MV-4-11 (cell line): Measurements from ENCODE around the gene CERS1.
A peak's percentile ranks its signal among the peaks of the same experiment; 100 is the strongest.
"Not testable (repeated sequence)": the region's sequence is repeated elsewhere in the genome, so short reads cannot be mapped to it uniquely, and the experiment has no call there.

Source experiments
- DNase-seq: peaks from one replicate; lab custom pipeline; 2025; lab: John Stamatoyannopoulos, UW

The CERS1 gene

DNA sequence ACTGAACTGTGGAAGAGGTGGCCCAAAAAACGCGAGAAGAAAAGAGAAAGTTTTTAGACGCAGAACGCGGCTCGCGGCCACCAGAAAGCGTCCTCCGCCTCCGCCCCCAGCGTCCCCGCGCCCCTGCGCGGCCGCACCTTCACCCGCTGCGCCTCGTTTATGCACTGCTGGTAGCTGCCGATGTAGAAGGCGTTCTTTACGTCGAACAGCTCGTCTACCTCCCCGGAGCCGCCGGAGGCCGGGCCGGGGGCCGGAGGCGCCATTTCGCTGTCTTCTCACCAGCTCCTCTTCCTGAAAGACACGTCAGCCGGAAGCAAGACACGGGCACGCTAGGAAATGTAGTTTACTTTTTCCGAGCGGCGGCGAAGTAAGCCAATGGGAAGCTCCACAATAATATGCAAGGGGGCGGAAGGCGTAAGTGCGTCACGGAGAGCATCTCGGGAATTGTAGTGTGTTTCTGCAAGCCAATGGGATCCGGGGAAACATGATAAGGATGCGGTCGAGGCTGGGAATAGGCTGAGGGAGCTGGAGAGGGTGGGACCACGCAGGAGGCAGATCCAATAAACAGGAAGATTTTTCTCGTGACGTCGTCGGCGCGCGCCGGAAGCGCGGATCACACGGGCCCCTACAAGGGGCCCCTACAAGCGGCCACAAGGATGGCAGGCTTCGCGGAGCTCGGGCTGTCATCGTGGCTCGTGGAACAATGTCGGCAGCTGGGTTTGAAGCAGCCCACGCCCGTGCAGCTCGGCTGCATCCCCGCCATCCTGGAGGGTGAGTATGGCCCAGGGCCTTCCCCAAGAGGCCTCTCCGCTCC, 23.3 kb upstream of the CERS1 start, which contains the start of the genes COPE and DDX49:
Gene COPE (minus strand): TSS at position 302 of the 814 bp plus-strand sequence. CDS start 39 bp downstream, at position 263.
Gene DDX49 (plus strand): TSS at position 630 of the 814 bp plus-strand sequence. CDS start 27 bp downstream, at position 657.
- peak; percentile 100 for DNase-seq

DNA sequence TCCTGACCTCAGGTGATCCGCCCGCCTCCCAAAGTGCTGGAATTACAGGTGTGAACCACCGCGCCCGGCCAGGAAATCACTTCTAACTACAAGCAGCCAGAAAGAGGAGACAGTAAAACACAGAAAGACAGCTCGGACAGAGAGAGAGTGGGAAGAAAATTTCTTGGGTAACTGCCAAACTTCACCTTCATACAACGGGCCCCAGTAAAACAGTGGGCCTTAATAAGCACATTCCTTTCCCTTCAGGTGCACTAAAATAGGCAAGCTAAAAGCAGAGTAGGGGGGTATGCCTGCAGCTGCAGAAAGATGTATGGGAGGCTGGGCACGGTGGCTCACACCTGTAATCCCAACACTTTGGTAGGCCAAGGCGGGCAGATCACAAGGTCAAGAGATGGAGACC, 21.6 kb upstream of the CERS1 start:
- not testable (repeated sequence) for DNase-seq

GRCh38 chr19:18915639-18916038, 19.7 kb upstream of the CERS1 start:
- peak; percentile 66 for DNase-seq

- DNase-seq: no peak
These were observed 17.5 kb upstream of the CERS1 start for GRCh38 chr19:18913466-18913865.

DNA sequence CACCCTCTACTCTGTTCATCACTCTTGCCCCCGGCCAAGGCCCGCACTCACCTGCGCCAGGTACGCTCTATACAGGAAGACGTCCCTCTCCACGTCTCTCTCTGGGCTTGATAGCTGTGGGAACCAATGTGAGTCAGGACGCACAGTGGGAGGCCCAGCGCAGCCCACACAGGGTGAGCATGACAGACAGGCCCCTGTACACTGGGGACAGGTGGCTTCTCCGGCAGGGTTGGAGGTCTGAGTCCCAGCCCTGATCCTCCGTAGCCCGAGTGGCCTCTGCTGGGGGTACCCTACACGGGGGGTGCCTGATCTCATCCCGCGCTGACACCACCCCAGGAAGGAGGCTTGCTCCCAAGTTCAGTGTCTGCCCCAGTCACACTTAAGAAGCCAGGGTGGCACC, 17.0 kb upstream of the CERS1 start:
- no peak for DNase-seq

DNA sequence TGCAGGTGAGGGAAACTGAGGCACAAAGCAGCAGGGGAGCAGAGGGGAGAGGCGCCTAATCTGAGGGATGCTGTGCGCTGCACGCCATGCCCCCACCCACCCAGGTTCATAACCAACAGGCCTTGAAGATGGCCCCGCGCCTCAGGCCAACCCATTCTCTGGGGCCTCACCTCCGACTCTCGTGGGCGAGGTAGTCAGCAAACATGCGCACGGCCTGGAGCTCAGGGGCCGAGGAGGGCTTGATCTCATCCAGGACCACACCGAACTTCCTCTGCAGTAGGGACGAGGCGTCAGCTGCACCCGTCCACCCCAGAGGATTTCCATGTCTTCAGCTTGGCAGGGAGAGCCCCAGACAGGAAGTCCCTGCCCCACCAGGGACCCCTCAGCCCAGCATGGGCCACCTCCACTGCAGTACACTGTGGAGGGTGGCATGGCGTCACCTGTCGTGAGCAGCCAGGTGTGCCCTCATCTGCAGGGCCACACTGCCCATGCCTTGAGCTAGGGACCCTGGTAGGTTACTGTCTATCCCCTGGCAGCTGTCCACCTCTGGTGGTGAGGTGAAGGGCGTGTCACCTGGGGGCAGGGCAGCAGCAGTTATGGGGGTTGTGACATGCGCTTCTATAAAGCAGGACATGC, 15.0 kb upstream of the CERS1 start:
- no peak for DNase-seq

- DNase-seq: no peak
These were observed 14.1 kb upstream of the CERS1 start for GRCh38 chr19:18910010-18910409.

DNA sequence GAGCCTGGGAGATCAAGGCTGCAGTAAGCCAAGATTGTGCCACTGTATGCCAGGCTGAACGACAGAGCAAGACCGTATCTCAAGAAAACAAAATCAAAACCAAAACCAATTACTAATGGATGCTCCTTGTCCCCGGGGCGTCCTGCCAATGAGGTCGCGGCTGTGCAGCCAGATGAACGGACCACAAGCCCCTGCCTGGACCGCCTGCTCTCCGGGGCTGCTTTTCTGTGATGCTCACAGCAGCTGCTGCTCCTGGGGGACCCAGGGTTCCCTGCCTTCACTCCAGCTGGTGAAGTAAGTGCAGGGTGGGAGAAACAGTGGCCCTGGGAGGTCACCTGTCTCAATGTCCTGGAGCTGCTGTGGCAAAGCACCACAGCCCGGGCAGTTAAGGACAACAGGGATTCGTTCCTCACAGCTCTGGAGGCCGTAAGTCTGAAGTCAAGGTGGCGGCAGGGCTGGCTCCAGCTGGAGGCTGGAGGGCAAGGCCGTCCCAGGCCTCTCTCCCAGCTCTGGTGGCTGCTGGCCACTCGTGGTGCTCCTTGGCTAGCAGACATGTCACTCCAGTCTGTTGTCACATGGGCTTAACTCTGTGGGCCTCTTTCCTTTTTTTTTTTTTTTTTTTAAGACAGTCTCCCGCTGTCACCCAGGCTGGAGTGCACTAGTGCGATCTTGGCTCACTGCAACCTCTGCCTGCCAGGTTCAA, 13.1 kb upstream of the CERS1 start:
- DNase-seq: no peak

DNA sequence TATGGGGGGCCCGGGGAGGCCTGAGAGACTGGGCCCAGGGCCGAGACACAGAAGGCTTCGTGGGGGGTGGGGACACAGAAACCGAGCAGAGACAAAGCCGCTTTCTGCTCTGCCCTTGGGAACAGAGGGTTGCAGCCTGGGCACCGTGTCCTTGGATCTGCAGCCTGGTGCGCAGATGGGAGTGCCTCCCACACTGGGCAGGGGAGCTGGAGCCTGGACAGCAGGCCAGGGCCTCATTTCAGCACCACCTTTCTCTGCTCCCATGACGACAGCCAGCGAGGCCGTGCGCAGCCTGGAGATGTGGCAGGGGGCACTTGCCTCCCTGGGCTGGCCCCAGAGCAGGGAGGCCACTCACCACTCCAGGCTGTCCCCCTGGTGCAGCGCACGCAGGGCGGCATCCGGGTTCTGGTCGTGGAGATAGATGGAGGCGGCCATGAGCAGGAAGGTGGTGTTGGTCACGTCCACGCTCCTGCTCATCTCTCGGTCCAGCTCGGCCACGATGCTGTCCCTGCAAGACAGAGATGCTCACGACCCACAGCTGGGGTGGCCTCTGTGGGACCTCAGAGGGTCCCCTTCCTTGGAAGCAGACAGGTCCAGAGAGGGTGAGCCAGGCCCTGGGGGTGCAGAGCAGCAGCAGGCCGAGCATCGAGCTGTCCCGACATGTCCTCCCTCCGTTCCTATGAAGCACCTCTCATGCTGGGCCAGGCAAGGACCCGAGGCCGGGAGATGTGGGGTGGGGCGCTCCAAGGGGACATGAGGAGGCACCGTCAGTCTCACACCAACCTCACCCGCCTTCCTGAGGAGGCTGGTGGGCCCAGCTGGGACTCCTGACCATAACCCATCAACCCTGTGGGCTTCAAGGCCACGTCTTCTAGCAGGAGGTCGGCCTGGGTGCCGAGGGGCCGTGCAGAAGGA, 10.9 kb upstream of the CERS1 start:
- no peak for DNase-seq

GRCh38 chr19:18905513-18906236, 9.7 kb upstream of the CERS1 start:
- no peak for DNase-seq

DNA sequence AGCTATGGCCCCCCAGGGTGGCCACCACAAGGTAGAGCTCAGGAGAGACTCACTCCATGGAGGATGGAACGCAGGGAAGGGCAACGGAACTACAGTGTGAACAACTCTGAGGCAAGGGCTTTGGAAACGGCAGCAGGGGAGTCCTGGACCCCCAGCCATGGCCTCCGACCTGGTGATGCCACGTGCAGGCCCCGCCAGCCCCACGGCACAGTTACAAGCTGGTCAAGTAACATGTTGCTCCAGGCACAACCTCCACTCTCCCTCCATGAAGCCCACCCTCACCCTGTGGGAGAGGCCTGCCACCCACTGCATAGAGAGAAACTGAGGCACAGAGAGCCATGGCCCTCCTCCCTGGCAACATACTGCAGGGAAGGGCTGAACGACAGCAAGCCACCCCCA, 9.1 kb upstream of the CERS1 start:
- no peak for DNase-seq

- DNase-seq: no peak
These were observed 8.5 kb upstream of the CERS1 start for GRCh38 chr19:18904334-18905057.

DNA sequence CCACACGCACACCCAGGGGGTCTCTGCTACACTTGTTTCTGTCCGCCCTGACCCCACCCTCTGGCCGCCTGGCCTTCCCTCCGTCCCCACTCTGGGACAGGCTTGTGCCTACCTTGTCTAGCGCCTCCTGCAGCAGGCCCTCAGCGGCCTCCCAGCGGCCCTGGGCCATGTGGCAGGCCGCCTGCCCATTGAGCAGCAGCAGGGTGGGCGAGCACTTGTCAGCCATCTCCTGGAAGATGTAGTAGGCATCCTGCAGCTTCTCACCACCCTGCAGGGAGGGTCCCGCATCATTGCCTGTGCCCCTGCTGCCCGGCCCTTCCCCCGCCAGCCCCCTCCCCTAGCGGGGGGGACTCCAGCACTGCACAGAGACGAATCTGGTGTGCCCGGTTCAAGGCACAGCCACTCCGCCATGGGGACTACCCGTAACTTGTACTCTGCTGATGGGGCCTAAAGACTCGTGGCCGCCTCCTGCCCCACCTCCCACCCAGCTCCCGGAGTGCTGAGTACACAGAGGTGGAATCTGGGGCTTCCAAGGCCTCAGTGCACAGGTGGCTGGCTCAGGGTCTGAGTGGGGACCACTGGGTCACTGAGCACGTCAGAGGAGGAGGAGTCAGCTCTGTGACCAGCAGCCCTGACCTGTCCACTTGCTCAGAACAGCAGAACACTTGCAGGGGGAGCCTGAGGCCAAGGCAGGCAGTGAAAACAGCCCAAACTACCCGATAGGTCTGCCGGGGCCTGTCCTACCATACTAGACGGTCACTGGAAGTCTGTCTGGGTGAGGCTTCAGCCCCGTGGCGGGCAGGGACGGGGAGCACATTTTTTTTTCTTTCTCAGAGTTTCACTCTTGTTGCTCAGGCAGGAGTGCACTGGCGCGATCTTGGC, 7.4 kb upstream of the CERS1 start:
- DNase-seq: no peak

DNA sequence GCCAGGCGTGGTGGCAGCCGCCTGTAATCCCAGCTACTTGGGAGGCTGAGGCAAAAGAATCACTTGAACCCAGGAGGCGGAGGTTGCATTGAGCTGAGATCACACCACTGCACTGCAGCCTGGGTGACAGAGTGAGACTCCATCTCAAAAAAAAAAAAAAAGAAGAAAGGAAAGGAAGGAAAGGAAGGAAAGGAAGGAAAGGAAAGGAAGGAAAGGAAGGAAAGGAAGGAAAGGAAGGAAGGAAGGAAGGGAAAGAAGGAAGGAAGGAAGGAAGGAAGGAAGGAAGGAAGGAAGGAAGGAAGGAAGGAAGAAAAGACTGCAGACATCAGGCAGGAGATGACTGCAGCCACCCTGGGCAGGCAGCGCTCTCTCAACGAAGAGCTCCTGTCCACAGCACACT, 6.6 kb upstream of the CERS1 start:
- DNase-seq: not testable (repeated sequence)

DNA sequence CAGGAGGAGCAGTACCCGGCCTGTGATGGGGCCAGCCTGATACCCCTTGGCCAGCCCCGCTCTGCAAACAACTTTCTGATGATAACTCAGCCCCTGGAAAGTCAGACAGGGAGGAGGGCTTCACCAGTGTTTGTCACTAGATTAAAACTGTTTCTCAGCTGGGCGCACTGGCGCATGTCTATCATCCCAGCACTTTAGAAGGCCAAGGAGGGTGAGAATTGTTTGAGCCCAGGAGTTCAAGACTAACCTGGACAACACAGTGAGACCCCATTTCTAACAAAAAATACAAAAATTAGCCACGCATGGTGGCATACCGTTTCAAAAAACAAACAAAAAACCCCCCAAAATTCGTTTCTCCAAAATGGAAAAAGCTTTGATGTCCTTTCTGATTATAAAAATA, 5.5 kb upstream of the CERS1 start:
- no peak for DNase-seq

DNA sequence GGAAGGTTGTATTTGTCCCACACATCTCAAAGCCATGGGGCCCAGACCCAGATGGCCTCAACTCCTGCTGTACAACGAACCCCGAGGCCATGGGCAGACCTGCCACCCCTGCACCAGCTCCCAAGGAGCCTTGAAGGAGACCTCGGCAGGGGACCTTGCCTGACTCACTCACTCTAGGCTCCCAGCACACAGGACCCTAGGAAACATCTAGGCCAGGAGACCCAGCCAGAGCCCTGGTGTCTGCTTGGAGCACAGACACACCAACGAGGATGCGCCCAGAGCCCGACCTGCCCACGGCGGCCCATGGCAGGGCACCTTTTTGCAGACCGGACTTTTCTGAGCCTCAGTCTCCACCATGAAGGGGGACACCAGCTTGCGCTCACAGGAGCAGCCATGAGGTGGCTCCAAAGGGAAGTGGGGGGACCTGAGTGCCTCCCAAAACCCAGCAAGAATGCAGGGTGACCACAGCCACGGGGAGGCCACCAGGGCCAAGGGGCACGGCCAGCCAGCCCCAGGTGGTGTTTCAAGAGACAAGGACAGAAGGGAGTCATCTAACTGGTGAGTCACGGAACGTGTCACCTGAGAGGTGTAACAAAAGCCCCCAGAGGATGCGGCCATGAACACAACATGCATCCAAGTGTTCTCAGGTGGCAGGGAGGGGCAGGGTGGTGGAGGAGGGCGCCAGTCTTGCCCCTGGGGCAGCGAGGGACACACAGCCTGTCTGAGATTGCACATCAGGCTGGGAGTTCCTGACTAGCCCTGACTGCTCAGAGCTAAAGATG, 4.9 kb upstream of the CERS1 start:
- DNase-seq: no peak

DNA sequence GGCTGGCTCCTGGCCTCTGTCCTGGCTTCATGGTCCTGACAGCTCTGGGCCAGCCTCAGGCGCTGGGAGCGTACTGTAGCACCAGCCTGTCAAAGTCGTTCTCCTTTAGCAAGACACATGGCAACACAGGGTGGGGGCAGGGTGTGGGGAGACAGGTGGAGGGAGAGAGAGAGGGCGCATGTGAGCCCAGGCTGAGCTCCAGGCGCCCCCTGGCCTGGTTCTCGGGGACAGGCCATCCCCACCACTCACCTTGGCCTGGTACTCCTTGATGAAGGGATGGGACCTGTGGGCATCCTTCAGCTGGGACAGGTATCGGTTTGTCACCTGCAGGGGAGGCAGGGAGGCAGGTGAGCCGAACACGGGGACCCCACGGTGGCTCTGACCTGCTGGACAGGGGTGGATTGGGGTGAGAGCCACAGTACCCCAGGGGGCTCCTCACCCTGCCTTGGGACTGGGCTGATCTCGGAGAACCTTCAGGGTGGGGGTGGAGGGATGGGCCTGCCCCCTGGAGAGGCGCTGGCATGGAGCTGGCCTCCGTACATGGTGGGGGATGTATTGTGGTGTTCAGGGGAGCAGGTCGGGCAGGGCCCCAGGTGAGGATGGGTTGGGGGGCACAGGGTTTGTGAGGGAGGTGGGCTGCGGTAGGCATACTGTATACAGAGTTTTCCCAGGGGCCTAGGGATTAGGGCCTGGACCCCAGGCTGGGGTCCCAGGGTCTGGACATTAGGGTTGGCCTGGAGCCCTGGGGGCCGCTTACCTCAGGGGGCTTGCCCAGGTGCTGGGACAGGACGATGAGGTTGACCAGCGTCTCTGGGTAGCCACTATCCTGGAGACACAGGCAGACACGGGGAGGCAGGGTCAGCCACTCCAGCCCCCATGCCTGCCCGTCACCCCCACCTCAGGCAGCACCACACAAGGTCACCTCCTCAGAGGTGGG, 3.9 kb upstream of the CERS1 start:
- DNase-seq: no peak
